ENCODE measurements around the gene MAGEB1.

MAGEB1 gene

DNA sequence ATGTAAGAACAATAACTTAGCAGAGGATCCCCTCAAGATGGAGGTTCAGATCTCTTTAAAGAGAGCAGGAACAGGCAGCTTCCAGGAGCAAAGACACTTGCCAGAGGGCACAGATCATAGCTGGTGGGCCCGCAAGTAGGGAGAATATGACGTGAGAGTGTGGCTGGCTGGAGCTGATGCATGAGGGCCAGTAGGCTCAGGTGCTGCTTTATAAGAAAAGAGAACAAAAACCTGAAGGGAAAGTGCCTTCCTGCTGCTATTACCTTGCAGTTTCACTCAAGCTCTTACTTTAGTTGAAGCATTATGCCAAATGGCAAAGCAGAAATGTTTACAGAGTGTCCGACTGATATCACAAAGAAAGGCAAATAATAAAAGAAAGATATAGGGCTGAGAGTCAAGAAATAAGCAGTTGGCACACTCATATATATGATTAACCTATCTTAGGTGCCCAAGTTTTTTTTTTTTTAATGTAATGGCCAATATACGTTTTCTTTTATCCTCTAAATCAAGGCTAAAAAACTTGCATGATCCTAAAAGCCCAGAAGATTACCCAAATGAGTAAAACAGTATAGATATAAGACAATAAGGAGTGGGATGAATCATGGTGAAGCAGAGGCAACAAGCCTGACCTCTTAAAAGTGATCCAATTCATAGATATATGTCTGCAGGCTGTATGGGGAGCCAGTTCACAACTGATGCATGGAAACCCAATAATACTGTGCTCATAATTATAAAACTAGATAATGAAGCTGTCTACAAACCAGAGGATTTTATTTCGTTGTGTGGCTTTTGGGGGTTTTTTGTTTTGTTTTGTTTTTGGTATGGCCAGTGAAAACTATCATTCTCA lies 49.7 kb downstream of the MAGEB1 start:
- no peak for DNase-seq (ENCODE audit: low read depth in 2 of 2, low spot score in 1 of 2)

DNA sequence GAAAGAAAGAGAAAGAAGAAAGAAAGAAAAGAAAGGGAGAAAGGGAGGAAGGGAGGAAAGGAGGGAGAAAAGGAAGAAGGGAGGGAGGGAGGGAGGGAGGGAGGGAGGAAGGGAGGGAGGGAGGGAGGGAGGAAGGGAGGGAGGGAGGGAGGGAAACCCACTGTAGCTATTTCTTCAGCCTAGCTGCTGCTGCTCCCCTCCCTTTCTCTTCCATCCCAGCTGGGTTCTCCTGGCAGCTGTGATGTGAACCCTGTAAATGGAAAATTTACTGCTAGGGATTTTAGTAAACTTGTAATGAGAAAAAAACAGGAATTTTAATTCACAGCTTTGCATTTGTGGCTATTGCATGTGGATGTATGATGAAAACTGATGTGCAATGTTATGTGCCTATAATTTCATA lies 54.3 kb downstream of the MAGEB1 start:
- no peak for DNase-seq (ENCODE audit: low read depth in 2 of 2, low spot score in 1 of 2)

All from stimulated activated CD8-positive, alpha-beta memory T cell treated with anti-CD3 and anti-CD28 coated beads, Interleukin-4, amount 100 ng/mL, for 1 hour (primary cell).